HG02938 (cell line): ENCODE results near the gene EXOC3.
"Not testable (repeated sequence)": the region's sequence is repeated elsewhere in the genome, so short reads cannot be mapped to it uniquely, and the experiment has no call there.

Experiments
- ATAC-seq: cut with Tn5 transposase; IDR thresholded peaks from one replicate; pipeline ENCODE4 v1.9.1; 2021; ENCODE audit warnings: mild to moderate bottlenecking, moderate library complexity; ENCODE audit not compliant: unreplicated experiment

EXOC3 gene

DNA sequence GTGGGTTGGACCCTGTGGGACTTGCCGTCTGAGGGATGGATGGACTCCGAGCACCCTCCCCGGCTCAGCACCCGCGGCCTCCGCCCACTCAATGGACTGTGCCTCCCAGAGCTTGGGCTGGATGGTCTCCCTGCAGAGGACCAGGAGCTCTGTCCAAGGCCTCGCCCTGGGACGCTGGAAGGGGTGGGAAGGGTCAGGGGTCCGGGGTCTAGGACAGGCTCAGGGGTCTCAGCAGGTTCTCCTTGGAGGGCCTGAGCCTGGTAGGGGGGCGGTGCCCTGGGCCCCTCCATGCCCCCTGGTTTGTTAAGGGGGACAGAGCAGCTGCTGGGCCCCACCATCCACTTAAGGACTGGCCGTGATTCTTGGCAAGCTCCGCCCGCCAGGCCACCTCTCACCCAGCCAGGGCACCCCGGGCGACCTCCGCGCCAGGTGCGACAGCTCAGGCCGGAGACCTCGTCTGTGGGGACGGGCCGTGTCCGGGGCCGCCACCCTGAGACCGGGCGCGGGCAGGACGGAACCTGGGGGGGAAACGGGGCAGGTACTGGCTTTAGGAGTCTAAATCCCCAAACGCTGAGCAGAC is 29.2 kb downstream of the EXOC3 start:
- peak; percentile 4 for ATAC-seq

- peak; percentile 55 for ATAC-seq
These were observed 29.9 kb downstream of the EXOC3 start for GRCh38 chr5:472656-473550.

GRCh38 chr5:473551-474192 is 30.7 kb downstream of the EXOC3 start:
- ATAC-seq: peak; percentile 29

- ATAC-seq: not testable (repeated sequence)
These were observed 31.4 kb downstream of the EXOC3 start for GRCh38 chr5:474232-474839.

GRCh38 chr5:474840-475661 is 32.1 kb downstream of the EXOC3 start:
- no peak for ATAC-seq

DNA sequence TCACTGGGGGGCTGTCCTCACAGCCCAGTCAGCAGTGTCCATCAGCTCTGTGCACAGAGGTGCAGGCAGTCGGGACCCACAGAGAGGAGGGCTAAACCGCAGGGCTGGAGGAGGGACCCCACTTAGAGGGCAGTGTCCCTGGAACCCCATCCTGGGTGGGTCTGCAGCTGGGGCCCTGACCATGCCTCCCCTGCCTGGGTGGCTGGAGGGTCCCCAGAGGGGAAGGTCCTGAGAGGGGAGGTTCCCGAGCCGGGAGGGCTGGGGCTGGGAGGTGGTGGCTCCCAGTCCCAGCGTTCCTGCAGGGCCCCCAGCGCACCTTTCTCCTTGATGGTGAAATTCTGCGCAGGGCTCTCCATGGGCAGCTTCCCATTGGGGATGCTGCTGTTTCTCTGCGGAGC is 32.7 kb downstream of the EXOC3 start:
- no peak for ATAC-seq

GRCh38 chr5:476102-476813 is 33.3 kb downstream of the EXOC3 start:
- no peak for ATAC-seq

GRCh38 chr5:476814-477175 is 33.8 kb downstream of the EXOC3 start:
- ATAC-seq: no peak

DNA sequence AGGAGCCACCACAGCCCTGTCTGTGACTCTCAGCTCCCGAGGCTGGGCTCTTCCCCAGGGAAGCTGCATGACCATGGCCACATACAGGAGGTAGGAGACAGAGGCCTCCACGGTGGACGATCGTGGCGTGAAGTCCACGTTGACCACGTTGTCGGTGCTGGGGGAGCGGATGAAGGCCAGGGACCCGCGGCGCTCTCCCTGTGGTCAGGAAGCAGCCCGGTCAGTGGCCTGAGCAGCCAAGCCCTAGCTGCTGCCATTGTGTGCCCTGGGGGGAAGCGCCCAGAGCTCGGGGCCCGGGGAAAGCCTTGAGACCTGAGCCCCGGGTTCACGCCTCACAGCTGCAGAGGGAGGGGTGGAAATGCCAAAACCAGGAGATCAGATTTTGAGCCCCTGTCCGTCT is 34.3 kb downstream of the EXOC3 start:
- no peak for ATAC-seq

DNA sequence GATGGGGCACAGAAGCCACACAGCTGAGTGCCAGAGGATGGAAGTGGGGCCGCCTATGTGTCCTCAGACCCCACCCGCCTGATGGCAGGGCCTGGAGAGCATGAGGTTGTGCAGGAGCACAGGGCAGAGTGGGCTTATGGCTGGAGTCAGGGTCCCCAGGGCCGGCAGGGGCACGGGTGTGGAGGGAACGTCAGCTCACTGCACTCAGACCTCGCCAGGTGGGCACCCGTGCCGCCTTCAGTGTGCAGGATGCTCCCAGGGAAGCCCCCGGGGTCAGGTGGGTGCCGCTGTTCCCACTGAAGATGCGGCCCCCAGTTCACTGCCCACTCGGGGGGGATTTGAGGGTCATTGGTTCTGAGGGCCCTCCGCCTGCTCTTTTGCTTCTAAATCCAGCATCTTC is 34.9 kb downstream of the EXOC3 start:
- no peak for ATAC-seq

- ATAC-seq: no peak
These were observed 35.5 kb downstream of the EXOC3 start for GRCh38 chr5:478369-478981.

GRCh38 chr5:478982-479535 is 36.1 kb downstream of the EXOC3 start:
- no peak for ATAC-seq

- no peak for ATAC-seq
These were observed 36.8 kb downstream of the EXOC3 start for GRCh38 chr5:479566-480319.

- no peak for ATAC-seq
These were observed 38.4 kb downstream of the EXOC3 start for GRCh38 chr5:481347-481746.

DNA sequence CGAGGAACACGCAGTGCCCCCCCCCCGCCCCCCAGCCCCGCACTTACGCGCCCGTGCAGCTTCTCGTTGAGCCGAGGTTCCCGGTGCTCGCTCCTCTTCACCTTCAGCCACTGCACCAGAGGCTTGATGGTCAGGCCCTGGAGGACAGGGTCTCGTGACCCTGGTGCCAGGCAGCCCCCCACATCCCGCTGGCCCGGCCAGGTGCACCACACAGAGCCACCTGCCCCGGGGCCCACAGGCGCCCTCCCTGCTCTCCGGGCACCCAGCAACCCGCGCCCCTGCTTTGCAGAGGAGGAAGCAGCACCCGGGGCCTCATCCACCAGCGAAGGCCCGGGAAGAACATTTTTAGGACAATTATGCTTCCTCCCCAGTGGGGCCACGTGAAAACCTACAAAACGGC is 39.0 kb downstream of the EXOC3 start:
- no peak for ATAC-seq

DNA sequence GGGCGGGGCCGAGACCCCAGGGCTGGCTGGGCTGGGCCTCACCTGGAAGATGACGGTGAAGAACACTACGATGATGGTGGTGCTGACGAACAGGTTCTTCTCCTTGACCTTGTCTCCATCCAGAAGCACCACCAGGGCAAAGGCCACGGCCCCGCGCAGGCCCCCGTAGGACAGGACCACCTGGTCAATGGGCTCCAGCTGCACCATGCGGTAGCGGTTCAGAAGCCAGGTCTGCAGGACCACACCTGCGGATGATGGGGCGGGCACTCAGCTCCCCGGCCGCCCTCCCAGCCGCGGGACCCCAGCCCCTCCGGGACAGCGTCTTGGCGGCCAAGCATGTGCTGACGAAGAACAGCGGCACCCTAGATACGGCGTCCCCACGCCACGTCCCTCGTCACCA is 39.5 kb downstream of the EXOC3 start:
- ATAC-seq: no peak

- no peak for ATAC-seq
These were observed 40.0 kb downstream of the EXOC3 start for GRCh38 chr5:483011-483410.

GRCh38 chr5:483434-484140 is 40.6 kb downstream of the EXOC3 start:
- no peak for ATAC-seq
